GM19455 (cell line): Measurements from ENCODE around the gene KIFC1.

ENCODE experiments used
- ATAC-seq: cut with Tn5 transposase; IDR thresholded peaks from one replicate; pipeline ENCODE4 v1.9.1; 2021; ENCODE audit not compliant: unreplicated experiment

The KIFC1 gene

DNA sequence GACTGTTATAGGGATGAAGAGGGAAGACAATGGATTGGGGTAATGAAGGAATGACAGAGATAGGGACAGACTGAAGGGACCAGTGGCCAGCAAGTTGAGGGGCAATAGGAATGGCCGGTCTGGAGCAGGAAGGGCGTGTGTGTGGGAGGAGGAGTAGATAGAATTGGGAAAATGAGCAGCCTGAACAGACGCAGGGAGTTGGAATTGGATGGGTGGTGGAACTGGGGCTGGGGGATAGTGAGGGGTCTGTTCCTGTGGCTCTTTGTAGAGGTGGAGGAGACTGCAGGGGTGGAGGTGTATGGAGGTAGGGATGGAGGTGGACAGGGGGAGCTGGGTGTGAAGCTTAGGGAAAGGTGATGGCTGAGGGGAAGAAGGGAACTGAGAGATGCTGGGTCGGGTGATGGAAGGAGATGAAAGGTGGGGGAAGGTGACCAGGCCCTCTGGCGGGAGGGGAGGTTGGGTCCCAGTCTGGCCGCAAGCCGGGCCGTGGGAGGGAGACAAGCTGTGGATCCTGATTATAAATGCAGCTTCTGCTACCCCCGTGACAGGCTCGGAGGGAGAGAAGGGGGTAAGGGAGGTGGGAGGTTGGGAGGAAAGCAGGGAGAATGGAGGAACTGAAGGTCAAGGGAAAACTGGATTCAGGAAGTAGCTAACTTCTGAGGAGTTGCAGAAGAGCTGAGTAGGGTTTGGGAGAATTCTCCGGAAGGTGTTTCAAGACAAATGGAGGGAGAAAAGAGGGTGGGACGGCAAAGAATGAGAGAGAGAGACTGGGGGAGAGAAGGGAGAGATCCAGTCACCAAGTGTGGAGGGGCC is 33.4 kb downstream of the KIFC1 start:
- ATAC-seq, result no peak

DNA sequence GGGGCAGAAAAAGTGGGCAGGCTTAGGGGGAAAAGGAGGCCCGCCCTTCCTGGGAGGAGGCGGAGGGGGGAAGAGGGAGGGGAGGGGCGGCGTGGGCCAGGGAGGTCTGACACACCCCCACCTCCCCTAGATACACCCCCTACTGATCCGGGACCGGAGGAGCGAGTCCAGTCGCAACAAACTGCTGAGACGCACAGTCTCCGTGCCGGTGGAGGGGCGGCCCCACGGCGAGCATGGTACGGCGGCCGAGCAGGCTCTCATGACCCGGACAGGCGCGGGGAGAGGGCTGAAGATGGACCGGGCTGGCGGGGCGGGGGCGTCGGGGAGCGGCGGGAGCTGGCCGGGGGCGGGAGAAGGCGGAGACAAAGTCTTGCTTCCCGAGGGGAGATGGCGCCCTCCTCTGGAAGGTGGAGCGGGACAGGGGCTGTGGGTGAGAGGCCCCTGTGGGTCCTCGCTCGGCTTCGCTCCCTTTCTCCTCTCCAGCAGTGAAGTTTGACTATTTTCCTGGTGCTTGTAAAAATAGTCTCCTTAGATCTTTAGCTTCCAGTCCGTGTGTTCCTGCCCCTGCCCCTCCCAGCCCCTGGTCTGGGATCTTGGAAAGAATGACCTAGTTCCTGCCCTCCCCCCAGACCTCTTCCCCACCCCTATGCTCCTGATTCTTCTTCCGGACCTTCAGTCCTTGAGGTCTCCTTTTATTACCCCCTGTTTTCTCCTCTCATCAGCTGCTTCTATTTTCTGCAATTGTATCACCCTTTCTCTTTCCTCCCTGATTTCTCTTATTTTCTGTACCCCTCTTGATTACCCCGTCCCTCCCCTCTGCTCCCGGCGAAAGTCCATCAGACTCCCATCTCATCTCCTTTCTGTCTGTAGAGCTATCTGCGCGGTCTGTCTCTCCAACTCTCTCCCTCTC is 34.3 kb downstream of the KIFC1 start:
- no peak for ATAC-seq

DNA sequence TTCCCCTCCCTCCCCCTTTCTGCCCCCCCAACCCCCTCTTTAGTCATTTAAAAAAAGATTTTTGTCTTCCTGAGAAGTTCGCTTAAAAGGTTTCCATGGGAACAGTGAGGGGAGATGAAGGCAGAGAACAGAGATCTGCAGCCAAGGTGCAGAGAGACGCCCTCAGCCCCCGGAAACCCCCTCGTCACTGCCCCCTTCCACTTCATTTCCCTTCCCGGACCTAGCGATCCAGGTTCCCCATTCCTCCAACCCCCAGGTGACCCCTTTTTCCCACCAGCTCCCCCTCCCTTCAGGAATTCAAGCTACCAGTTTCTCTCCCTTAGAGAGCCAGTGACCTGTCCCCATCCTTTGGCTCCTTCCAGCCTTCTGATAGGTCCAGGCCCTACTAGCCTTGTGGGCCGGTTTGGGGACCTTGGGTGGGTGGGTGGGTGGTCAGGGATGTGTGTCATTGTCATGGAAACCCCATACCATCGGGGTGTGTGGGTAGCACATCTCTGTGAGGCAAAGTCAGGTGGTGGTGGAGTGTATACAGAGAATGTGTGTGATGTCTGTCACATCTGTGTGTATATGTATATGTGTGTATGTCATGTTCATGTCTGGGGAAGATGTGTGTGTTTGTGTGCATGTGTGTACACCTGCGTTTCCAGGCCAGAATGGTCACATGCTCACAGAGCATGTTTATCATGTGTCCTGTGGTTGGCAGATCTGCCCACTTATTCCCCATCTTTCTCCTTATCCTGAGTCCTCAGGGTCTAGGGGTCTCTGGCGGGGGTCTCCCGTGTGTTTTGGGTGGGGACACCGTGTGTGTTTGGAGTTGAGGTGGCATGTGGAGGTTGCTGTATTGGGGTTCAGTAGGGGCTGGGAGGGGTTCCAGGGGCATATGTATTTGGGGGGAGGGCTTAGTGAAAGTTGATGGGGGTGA is 35.2 kb downstream of the KIFC1 start:
- ATAC-seq, result no peak

DNA sequence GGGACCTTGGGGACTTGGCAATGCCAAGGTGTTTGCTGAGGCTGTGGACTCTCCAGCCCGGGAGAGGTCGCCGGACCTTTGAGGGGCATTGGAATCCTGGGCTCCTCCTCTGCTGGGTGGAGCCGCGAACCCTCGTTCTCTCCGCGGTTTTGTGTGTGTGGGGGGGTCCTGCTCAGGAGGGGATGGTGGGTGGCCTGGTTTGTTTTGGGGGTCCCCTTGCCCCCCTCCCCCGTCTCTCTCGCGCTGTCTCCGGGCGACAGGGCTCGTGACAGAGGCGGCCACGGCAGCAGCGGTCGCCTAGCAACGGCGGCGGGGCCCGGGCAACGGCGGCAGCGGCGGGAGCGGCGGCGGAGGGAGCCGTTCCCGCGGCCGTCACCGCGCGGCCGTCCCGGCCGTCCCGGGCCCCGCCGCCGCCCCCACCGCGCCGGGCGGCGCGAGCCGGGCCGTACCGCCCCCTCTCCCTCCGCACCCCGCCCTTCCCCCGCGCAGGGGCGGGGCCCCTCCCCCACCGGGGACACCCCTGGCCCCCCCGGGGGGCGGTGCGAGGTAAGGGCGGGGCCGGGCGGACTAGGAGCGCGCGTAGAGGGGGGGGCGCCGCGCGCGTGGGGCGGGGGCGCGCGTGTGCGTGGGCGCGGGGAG is 36.1 kb downstream of the KIFC1 start:
- ATAC-seq, result no peak

DNA sequence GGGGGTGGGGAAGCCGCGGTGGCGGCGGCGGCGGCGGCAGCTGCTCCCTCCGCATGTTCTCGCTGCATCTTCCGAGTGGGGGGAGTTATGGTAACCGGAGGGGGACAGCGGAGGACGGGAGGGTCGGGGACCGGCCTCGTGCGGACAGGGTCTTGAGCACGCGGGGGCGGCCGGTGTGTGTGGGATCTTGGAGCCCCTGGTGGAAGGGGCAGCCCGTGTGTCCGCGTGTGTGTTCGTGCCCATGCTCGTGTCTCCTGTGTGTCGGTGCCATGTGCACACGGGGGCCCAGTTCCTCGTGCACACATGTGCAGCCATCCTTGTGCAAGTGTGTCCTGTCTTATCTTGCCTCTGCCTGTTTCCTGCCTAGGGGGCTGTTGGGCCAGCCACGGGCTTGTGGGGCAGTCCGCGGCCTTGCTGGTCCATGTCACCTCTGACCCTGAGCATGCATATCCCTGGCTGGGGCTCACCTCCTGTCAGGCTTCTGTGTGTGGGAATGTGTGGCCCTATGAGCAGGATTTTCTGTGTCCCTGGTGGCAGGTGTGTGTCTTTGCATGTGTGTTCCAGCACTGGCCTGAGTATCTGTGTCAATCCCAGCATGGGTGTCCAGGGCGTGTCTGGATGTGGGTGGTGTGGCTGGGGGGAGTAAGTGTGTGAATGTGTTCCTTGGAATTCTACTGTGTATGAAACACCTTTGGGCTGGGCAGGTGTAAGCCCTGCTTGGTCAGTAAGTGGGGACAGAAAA is 36.8 kb downstream of the KIFC1 start:
- ATAC-seq, result no peak

DNA sequence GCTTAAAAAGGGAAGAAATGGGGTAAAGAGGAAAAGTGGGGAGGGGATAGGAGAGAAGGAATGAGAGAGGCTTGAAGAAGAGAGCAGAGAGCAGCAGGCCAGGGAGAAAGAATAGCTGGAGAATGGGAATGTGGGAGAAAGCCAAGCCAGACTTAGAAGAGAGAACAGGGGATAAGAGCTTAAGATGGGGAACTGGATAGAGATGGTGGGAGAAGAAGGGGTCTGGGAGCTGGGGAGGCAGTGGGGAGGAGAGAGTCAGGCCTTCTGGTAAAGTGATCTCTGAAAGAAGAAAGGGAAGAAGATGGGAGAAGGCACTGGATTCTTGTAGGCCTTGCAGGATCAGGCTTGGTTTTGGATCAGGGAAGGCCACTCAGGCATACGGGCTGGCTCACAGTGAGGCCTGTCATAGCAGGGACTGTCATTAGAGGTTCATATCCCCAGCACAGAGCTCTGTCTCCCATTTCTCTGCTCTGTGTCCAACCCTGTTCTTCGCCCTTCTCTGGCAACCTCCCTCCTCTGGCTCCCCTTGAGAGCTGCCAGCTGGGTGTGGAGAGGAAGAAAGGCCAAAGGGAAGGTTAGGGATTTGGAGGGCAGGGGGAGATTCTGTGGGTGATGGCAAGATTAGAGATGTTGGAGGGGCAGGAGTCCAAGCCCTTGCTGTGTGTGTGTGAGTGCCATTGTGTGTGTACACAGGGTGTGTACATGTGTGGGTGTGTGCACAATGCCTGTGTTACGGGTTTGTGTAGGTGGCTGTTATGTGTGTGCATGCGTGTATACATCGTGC is 37.5 kb downstream of the KIFC1 start:
- no peak for ATAC-seq

DNA sequence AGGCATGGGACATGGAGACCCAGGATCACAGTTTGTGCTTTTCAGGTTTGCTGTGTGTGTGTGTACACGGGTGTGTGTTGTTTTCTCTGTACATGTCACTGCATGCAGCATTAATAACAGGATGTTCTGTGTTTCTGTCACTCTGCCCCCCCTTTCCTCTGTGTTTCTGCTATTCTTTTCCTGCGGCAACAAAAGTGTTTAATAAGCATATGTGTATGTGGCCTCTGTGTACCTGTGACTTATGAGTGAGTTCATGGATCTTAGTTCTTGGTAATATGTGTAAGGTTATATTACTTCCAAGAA is 38.1 kb downstream of the KIFC1 start:
- ATAC-seq, result no peak

DNA sequence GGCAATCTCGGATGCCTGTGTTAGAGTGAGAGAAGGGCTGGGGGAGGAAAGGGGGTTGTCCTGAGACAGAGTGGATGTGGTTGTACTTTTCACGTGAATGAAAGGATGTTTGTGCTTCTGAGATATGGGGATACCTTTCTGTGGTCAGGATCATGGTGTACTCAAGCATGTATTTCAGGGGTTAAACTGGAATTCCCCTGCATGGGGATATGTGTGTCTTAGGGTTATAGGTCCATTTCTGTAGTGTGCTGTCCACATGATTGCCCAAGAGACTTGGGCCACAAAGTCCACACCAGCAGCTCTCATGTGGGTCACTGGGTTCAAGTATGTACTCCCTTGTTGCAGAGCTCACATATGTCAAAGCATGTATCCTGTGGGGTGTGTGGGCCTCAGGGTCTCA is 38.7 kb downstream of the KIFC1 start:
- no peak for ATAC-seq

DNA sequence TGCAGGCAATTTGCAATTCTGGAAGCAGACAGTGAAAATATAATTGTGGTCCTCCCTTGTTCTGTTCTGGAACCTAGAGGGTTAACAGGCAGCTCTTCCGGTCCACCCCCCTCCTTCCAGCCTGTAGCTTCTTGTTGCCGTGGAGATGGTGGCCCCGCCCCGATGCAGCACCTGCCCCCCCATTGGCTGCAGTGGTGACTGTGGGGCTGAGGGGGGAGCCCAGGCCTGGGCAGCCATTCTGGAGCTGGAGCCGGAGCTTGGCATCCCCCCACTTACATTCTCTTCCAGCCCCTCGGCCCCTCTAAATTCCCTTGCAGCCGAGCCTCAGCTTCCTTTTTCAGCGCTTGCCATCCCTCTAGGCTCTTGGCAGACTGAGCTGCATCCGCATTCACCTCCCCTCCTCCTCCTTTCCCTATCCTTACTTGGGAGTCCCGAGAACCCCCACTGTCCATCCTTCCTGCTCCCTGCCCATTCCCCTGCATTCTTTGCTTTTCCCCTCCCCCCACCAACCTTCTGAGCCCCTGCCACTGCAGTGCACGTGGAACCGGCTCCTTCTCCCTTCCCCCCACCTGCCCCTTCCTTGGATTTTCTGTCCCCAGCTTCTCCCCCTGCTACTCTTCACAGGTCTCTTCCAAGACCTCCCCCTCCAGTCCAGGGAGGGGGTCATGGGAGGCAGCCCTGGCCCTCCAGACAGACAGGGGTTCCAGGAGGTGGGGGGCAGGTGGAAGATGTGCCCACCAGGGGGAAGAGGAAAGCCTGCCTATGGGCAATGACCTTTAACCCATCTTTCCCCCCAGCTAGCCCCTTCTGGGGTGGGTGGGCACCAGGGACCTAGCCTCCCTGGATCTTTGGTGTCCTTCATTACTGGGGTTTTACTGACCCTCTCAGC is 39.6 kb downstream of the KIFC1 start:
- no peak for ATAC-seq

DNA sequence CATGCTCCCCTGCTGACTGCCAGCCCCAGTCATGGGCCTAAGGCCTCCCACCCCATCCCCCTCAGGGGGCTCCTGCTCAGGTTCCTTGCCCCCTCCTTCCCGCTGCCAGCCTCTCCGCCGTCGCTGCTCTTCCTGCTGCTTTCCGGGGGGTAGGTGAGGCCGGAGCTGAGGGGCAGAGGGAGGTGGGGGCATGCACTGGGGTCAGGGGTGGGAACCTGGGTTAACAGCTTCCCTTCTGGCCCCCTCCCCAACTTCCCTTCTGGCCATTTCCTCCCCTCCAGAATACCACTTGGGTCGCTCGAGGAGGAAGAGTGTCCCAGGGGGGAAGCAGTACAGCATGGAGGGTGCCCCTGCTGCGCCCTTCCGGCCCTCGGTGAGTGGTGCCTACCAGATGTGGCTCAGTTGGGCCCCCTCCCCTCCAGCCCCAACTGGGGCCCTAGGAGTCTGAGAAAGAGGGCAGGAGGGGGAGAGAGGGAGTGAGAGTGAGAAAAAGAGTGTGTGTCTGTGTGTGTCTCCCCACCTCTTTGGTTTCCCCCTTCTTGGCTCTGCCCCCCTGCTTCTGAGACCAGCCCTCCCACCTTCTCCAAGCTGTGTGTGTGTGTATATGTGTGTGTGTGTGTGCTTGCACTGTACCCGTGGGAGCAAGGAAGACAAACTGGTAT is 40.4 kb downstream of the KIFC1 start:
- no peak for ATAC-seq

DNA sequence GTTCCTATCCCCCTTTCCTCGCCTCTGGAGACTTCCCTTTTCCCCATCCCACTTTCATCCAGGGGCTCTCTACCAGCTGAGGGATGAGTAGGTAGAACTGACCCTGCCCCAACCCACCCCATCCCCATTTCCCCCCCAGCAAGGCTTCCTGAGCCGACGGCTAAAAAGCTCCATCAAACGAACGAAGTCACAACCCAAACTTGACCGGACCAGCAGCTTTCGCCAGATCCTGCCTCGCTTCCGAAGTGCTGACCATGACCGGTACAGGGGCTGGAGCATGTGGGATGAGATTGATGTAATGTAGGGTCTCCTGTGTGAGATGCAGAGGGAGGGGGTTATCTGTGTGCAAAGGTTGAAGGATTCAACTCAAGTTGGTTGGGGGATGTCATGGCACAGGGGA is 40.9 kb downstream of the KIFC1 start:
- ATAC-seq, result no peak

DNA sequence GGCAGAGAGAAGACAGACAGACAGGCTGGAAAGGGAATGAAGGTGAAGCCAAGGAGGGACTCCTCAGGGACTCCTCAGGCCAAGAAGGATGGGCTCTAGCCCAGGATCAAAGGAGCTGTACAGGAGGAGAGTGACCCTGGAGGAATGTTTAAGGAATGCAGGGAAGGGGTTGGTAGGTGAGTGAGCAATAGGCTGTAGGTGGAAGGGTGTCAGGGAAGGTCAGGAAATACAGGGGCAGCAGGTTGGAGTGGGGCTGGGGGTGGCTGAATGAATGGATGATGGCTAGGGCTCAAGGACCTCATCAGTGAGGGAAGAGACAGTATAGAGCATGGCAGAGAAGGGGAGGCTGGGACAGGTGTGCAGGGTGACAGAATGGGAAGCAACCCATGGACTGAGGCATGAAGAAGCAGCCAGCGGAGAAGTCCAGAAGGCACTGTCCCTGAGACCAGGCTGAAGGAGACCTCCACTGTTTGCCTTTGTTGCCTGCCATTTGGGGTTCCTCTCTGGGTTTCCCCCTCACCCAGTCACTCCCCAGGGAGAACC is 41.4 kb downstream of the KIFC1 start:
- ATAC-seq, result no peak

DNA sequence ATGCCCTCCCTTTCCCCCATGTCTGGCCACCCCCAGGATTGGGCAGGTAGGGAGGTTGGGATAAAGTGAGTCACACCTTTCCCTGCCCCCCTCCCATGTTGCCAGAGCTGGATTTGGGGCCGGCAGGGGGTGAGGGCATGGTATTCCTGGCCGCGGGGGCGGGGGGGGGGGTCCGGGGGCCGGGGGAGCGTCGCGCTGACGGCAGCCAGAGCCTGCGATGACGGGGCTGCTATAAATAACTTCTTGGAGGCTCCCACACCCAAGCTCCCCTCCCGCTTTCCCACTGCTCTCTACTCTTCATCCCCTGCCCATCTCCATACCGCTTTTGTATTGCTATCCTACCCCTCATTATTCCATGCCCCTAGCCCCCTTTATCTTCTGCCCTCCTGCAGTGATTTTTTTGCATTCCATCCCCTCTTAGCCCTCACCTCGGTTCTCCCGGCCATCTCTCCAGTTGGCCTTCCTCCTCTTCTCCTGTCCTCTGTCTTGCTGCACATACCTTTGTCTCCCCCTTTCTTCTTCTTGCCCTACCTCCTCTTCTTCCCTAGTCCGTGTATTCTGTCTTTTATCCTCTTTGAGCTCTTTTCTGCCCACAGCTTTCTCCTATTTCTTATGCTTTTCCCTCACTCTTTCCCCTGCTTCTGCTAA is 42.0 kb downstream of the KIFC1 start:
- no peak for ATAC-seq

DNA sequence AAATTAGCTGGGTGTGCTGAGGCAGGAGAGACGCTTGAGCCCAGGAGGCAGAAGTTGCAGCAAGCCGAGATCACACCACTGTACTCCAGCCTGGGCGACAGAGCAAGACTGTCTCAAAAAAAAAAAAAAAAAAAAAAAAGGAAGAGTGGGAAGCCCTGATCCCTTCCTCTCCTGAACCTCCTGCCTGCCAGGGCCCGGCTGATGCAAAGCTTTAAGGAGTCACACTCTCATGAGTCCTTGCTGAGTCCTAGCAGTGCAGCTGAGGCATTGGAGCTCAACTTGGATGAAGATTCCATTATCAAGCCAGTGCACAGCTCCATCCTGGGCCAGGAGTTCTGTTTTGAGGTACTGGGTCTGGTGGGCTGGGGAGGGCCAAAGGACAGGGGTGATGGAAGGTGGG is 43.3 kb downstream of the KIFC1 start:
- no peak for ATAC-seq

DNA sequence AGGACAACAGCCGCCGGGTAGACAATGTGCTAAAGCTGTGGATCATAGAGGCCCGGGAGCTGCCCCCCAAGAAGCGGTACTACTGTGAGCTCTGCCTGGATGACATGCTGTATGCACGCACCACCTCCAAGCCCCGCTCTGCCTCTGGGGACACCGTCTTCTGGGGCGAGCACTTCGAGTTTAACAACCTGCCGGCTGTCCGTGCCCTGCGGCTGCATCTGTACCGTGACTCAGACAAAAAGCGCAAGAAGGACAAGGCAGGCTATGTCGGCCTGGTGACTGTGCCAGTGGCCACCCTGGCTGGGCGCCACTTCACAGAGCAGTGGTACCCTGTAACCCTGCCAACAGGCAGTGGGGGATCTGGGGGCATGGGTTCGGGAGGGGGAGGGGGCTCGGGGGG is 46.0 kb downstream of the KIFC1 start:
- no peak for ATAC-seq

DNA sequence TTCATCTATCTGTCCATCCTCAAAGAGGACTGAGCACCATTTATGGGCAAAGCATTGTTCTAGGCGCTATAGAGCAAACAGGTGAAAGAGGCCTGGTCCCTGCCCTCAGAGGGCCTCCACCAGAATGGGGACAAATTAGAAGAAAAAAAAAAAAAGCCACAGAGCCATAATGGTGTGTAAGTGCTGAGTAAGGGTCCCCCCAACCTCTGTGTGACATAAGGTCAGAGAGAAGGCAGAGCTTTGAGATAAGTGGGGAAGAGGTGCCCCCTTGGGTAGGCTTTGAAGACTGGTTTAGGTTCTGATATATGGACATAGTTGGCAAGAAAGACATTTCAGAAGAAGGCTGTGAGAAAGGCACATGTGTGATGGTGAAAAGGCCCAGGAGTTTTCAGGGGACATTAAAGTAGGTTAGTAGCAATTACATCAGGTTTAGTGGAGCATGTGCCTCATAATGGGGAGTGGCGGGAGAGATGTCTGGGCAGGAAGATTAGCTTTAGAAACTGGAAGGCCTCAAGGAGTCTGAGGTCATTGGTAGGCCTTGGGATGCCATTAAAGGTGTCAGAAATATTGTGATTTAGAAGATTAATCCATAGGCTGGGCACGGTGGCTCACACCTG is 47.5 kb downstream of the KIFC1 start:
- ATAC-seq, result no peak
